GM21825 (cell line): ENCODE results near the gene PLEKHD1.

Experiments
- ATAC-seq: cut with Tn5 transposase; IDR thresholded peaks from one replicate; pipeline ENCODE4 v1.9.1; 2021; ENCODE audit warnings: mild to moderate bottlenecking, moderate library complexity; ENCODE audit not compliant: unreplicated experiment

PLEKHD1 gene

DNA sequence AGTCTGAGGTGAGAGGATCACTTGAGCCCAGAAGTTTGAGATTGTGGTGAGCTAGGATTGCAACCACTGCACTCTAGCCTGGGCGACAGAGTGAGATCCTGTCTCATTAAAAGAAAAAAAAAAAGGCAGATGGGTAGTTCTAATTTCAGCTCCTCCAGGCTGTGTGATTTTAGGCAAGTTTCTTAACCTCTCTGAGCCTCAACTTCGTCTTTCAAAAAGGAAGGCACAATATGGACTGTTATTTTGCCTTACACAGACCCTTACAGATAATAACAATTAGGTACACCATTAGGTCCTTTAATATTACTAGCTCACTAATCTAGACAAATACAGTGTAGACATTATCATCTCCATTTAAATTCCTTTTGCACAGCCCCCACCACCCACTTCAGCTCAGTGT is 94.9 kb downstream of the PLEKHD1 start:
- ATAC-seq, result no peak

DNA sequence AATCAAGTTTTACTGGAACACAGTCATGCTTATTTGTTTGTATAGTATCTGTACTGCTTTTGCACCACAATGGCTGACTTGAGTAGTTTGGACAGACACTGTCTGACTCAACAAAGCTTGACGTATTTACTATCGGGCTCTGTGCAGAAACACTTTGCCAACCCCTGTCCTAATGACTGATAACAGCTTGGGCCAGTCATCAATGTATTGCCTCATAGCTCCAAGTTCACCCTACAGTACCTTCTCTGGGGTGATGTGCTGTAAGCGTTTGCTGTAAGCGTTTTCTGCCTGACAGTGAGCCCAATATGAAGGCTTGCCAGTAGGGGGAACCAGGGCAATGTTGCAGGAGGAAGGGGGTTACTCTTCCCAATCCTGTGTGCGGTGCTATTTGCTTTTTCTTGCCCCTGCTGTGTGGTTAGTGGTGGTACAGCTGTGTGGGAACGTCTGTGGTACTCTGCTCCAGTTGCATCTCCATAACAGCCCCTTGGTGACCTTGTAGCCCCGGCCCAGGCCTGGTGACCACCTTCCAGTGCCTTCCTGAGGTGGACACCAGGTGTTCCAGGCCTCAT is 95.6 kb downstream of the PLEKHD1 start:
- no peak for ATAC-seq
